Upper lobe of left lung (tissue), 6 donors: ENCODE results near the gene THAP2. TPM values are rescaled to one million over a fixed set of nuclear protein-coding genes. Genes with fewer than 3 reads are reported as not detected.
"Not testable (repeated sequence)": the region's sequence is repeated elsewhere in the genome, so short reads cannot be mapped to it uniquely, and the experiment has no call there.

Experiments used
- ATAC-seq, 2 donors: fragments of 200-7000 bp; cut with Tn5 transposase; one replicate each; pipeline ENCODE4 v1.9.1; 2022; ENCODE audit warnings: mild to moderate bottlenecking in 2 of 2, moderate library complexity in 2 of 2; ENCODE audit not compliant: low FRiP score in 2 of 2
- DNase-seq, 2 donors: peaks; one replicate each; pipeline ENCODE4 v3.0.0-alpha.2; 2019 to 2020
- H3K27ac ChIP-seq, 4 donors: fragments of 200-600 bp; sonication (generic); one replicate each; pipeline ENCODE4 v1.5.1; 2016 to 2019
- H3K27me3 ChIP-seq, 4 donors: fragments of 200-600 bp; sonication (generic); one replicate each; pipeline ENCODE4 v1.5.1; 2017 to 2019
- H3K36me3 ChIP-seq, 4 donors: fragments of 200-600 bp; sonication (generic); one replicate each; pipeline ENCODE4 v1.5.1; 2016 to 2019
- H3K4me1 ChIP-seq, 4 donors: fragments of 200-600 bp; sonication (generic); one replicate each; pipeline ENCODE4 v1.5.1; 2018 to 2019
- H3K4me3 ChIP-seq, 4 donors: fragments of 200-600 bp; sonication (generic); one replicate each; pipeline ENCODE4 v1.5.1; 2017 to 2019; ENCODE audit warnings: mild to moderate bottlenecking in 2 of 4, moderate library complexity in 1 of 4
- H3K9me3 ChIP-seq, 4 donors: fragments of 200-600 bp; sonication (generic); one replicate each; pipeline ENCODE4 v1.5.1; 2018 to 2019
- CTCF ChIP-seq, 6 experiments: fragments of 450-650 bp in 4 of 6; fragments of 200-600 bp in 2 of 6; sonication (generic) in 2 of 6; IDR thresholded peaks; one replicate each; pipeline ENCODE4 v1.5.1; 2016 to 2019; ENCODE audit warnings: antibody characterized with exemption in 6 of 6
- EP300 ChIP-seq, 4 donors: sonication (generic); formaldehyde crosslinking; IDR thresholded peaks; one replicate each; pipeline ENCODE4 v1.5.1; 2017; ENCODE audit warnings: antibody characterized with exemption in 4 of 4, control low read depth in 2 of 4
- POLR2A ChIP-seq, 4 donors: fragments of 450-650 bp; IDR thresholded peaks; one replicate each; pipeline ENCODE4 v1.5.1; 2016 to 2017; ENCODE audit warnings: antibody characterized with exemption in 4 of 4, mild to moderate bottlenecking in 2 of 4
- POLR2AphosphoS5 ChIP-seq, 2 donors: sonication (generic); formaldehyde crosslinking; IDR thresholded peaks; one replicate each; pipeline ENCODE4 v1.5.1; 2017; ENCODE audit warnings: antibody characterized with exemption in 2 of 2
- WGBS, 2 donors: methylation state at CpG; one replicate each; pipeline ENCODE4 v1.1.5; 2017 to 2018; 5-methylcytosine and 5-hydroxymethylcytosine counted together
- total RNA-seq, 6 donors: library from RNA; depleted of rRNA in 4 of 6; stranded (reverse); fragments of >200 nt in 4 of 6; gene quantifications; one replicate each; pipeline versions ENCODE4 v1.1.0 to v1.2.1, GENCODE V29; 2016 to 2021
- donor health status: DM: no; HTN: no; CAD: no; lungs with moderate emphysema.
- donor health status: DM: no; HTN: yes; CAD: no; lungs with severe emphysema.

Gene THAP2
- total RNA-seq, 6 donors from 2014 or later, result 2.1 to 5.0 (median 3.6) TPM

GRCh38 chr12:71685914-71686657 lies 22.0 kb downstream of the THAP2 start, which contains the start of gene TMEM19:
TMEM19 (plus strand) TSS chr12:71686082; CDS start chr12:71686681, 599 bp downstream.
- H3K4me1 ChIP-seq, result peaks cover 8 to 35% (median 22%) of the 10 kb centered on the region in 4 donors
- DNase-seq (peak; percentile 94 to 96), ATAC-seq (peak; percentile 98 to 99)
- WGBS, 2 donors, result 0% methylated on average over 24 to 59 of the region's 63 CpGs
- no peaks in the 10 kb centered on the region for H3K27me3 ChIP-seq
- peak within 1 kb of the TSS; percentile 67 to 87 (median 74) for H3K4me3 ChIP-seq
- no peaks in the 10 kb centered on the region for H3K36me3 ChIP-seq
- H3K27ac ChIP-seq, result peak within 1 kb of the TSS; percentile 83 to 94 (median 88)
- TF ChIP-seq POLR2A (IDR thresholded peaks at IDR 0.05) (peak in 3 of 4 donors; percentile 48 to 85 (median 64)), EP300 (IDR thresholded peaks at IDR 0.05) (no peak), CTCF (IDR thresholded peaks at IDR 0.05) (peak in 2 of 6 experiments; percentile 21 to 22), POLR2AphosphoS5 (IDR thresholded peaks at IDR 0.05) (peak; percentile 49 to 82)
- H3K9me3 ChIP-seq, result no peaks in the 10 kb centered on the region

GRCh38 chr12:71686658-71687025 lies 22.5 kb downstream of the THAP2 start:
- TF ChIP-seq POLR2A (IDR thresholded peaks at IDR 0.05) (no peak), POLR2AphosphoS5 (IDR thresholded peaks at IDR 0.05) (no peak), EP300 (IDR thresholded peaks at IDR 0.05) (no peak), CTCF (IDR thresholded peaks at IDR 0.05) (no peak)
- Histone ChIP-seq H3K27me3 (no peaks in the 10 kb centered on the region), H3K36me3 (no peaks in the 10 kb centered on the region), H3K27ac (peak overlapping the region; percentile 83 to 94 (median 88)), H3K4me3 (peak overlapping the region; percentile 67 to 87 (median 74)), H3K9me3 (no peaks in the 10 kb centered on the region), H3K4me1 (peaks cover 8 to 35% (median 22%) of the 10 kb centered on the region in 4 donors)
- ATAC-seq (no peak), DNase-seq (no peak)
- WGBS, 2 donors, result 7 to 9% methylated on average over 3 of the region's 3 CpGs

DNA sequence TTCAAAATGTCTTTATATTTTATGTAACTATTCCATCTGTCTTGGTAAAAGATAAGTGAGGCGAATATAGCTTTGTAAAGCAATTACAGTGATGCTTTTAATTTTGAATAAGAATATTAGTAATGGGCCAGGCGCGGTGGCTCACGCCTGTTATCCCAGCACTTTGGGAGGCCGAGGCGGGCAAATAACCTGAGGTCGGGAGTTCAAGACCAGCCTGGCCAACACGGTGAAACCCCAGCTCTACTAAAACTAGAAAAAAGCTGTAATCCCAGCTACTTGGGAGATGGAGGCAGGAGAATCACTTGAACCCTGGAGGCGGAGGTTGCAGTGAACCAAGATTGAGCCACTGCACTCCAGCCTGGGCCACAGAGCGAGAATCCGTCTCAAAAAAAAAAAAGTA lies 23.1 kb downstream of the THAP2 start:
- not testable (repeated sequence) for H3K9me3 ChIP-seq, DNase-seq, ATAC-seq, H3K36me3 ChIP-seq, H3K27me3 ChIP-seq
- peaks cover 8 to 35% (median 22%) of the 10 kb centered on the region in 4 donors for H3K4me1 ChIP-seq
- peak overlapping the region in 3 of 4 donors; percentile 67 to 78 (median 69) for H3K4me3 ChIP-seq
- 83 to 88% methylated on average over 11 of the region's 11 CpGs for WGBS, 2 donors
- H3K27ac ChIP-seq, result peak overlapping the region in 3 of 4 donors; percentile 16 to 94 (median 83)

DNA sequence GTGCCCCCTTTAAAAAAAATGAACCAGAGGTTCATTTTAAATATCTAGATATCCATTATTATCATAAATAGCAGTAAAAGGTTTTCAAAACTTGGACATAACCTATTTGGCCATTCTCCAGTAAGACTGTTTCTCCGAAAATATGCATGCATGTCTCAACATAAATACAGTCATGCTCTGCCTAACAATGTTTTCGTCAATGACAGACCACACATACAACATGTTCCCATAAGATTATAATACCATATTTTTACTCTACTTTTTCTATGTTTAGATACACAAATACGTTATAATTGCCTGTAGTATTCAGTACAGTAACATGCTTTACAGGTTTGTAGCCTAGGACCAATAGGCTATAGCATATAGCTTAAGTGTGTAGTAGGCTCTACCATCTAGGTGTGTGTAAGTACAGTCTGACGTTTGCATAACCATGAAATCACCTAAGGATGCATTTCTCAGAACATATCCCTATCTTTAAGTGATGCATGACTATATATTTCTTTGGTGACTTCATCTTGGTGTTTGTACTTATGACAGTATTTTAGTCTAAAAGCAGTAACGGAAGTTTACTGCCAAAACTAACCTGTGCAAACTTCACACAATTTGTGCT lies 25.0 kb downstream of the THAP2 start:
- ATAC-seq, result no peak
- no peak for DNase-seq
- Histone ChIP-seq H3K27ac (no peak overlapping the region), H3K36me3 (no peaks in the 10 kb centered on the region), H3K4me3 (no peak overlapping the region), H3K27me3 (no peaks in the 10 kb centered on the region), H3K9me3 (no peaks in the 10 kb centered on the region), H3K4me1 (peaks cover 8 to 35% (median 22%) of the 10 kb centered on the region in 4 donors)
- WGBS, 2 donors, result 85 to 86% methylated on average over 5 of the region's 5 CpGs
- TF ChIP-seq POLR2AphosphoS5 (IDR thresholded peaks at IDR 0.05), result no peak
- no peak for TF ChIP-seq POLR2A (IDR thresholded peaks at IDR 0.05)

DNA sequence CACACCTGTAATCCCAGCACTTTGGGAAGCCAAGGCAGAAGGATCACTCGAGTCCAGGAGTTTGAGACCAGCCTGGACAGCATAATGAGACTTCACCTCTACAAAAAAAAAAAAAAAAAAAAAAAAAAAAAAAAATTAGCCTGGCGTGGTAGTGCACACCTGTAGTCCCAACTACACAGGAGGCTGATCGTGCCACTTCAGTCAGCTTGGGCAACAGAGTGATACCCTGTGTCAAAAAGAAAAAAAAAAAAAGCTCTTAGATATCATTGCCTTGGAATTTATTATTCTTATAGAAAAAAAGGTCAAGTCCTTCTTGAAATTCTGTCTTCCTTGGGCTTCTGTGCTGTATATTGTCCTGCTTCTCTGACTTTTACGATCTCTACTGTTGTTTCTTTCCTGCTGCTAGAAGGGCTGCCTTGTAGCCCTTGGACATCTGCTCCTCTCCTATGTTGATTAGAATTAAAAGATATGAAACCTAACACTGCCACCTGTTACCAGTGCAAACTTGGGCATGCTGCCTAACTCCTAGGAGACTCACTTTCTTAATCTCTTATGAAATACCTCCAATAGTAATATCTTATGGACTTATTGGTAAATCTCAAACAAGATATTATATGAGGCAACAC lies 27.5 kb downstream of the THAP2 start:
- H3K9me3 ChIP-seq, result no peaks in the 10 kb centered on the region
- H3K36me3 ChIP-seq, result peaks cover 0 to 4% (median 1%) of the 10 kb centered on the region in 4 donors
- WGBS, 2 donors, result 81 to 92% methylated on average over 4 of the region's 4 CpGs
- no peak for ATAC-seq
- DNase-seq, result no peak
- no peak for TF ChIP-seq POLR2AphosphoS5 (IDR thresholded peaks at IDR 0.05)
- TF ChIP-seq EP300 (IDR thresholded peaks at IDR 0.05), result no peak
- TF ChIP-seq POLR2A (IDR thresholded peaks at IDR 0.05), result no peak
- TF ChIP-seq CTCF (IDR thresholded peaks at IDR 0.05), result no peak
- no peaks in the 10 kb centered on the region for H3K27me3 ChIP-seq
- no peak overlapping the region for H3K27ac ChIP-seq
- H3K4me3 ChIP-seq, result no peak overlapping the region
- H3K4me1 ChIP-seq, result peaks cover 8 to 25% (median 15%) of the 10 kb centered on the region in 4 donors
